PC-3 (cell line): ENCODE measurements around the gene MATN1. TPM values are rescaled to one million over a fixed set of nuclear protein-coding genes. Genes with fewer than 3 reads are reported as not detected.

Experiments used
- ATAC-seq: fragments of 200-7000 bp; cut with Tn5 transposase; 2 replicates; pipeline ENCODE4 v1.9.1; 2020; ENCODE audit warnings: mild to moderate bottlenecking, moderate library complexity
- BruUV-seq: library from RNA; stranded (reverse); fragments of 400-500 nt; replicated peaks from 2 replicates; lab custom pipeline; 2021; lab: Mats Ljungman, UMichigan
- CTCF ChIA-PET: fragments of 300-600 bp; sonication (Branson Sonifier 250); formaldehyde crosslinking; loops from one replicate; lab custom pipeline; 2022; ENCODE audit warnings: antibody characterized with exemption; lab: Charles Lee
- POLR2A ChIA-PET: fragments of 300-600 bp; sonication (Branson Sonifier 250); formaldehyde crosslinking; loops from one replicate; lab custom pipeline; 2022; ENCODE audit warnings: antibody characterized with exemption; ENCODE audit not compliant: unreplicated experiment; lab: Charles Lee
- DNase-seq: peaks from one replicate; pipeline ENCODE4 v3.0.0-alpha.2; 2015
- H2AFZ ChIP-seq: fragments of 300-600 bp; sonication (generic); 2 replicates; pipeline ENCODE4 v1.6.0; 2016; ENCODE audit warnings: antibody characterized with exemption, low read length
- H3F3A ChIP-seq: fragments of 300-600 bp; sonication (generic); one replicate; pipeline ENCODE4 v1.6.0; 2017; ENCODE audit warnings: antibody characterized with exemption, low read length, control low read depth, mild to moderate bottlenecking; ENCODE audit not compliant: unreplicated experiment
- H3K27ac ChIP-seq: fragments of 300-600 bp; sonication (generic); 2 replicates; pipeline ENCODE4 v1.5.1; 2016; ENCODE audit warnings: mild to moderate bottlenecking, low read length
- H3K27me3 ChIP-seq: fragments of 300-600 bp; sonication (generic); 2 replicates; pipeline ENCODE4 v1.6.1; 2016; ENCODE audit warnings: low read length, mixed read lengths
- H3K36me3 ChIP-seq: fragments of 300-600 bp; sonication (generic); 2 replicates; pipeline ENCODE4 v1.6.1; 2016; ENCODE audit warnings: low read depth, mixed run types, low read length, mixed read lengths
- H3K4me1 ChIP-seq: fragments of 300-600 bp; sonication (generic); 2 replicates; pipeline ENCODE4 v1.5.1; 2016; ENCODE audit warnings: low read length; ENCODE audit not compliant: insufficient read depth
- H3K4me2 ChIP-seq: fragments of 300-600 bp; sonication (generic); 2 replicates; pipeline ENCODE4 v1.6.0; 2016; ENCODE audit warnings: low read length
- H3K4me3 ChIP-seq: fragments of 300-600 bp; sonication (generic); 2 replicates; pipeline ENCODE4 v1.5.1; 2016; ENCODE audit warnings: mild to moderate bottlenecking, low read length, mixed read lengths
- H3K79me2 ChIP-seq: fragments of 300-600 bp; sonication (generic); 2 replicates; pipeline ENCODE4 v1.6.1; 2017; ENCODE audit warnings: low read length, mixed read lengths
- H3K9ac ChIP-seq: fragments of 300-600 bp; sonication (generic); 2 replicates; pipeline ENCODE4 v1.6.0; 2016; ENCODE audit warnings: mild to moderate bottlenecking, low read length
- H3K9me2 ChIP-seq: fragments of 300-600 bp; sonication (generic); replicated peaks from 2 replicates; pipeline ENCODE4 v1.6.1; 2016; ENCODE audit warnings: mixed run types, low read length, mixed read lengths
- H3K9me3 ChIP-seq: fragments of 300-600 bp; sonication (generic); 2 replicates; pipeline ENCODE4 v1.6.1; 2016; ENCODE audit warnings: low read length, mixed read lengths
- H4K20me1 ChIP-seq: fragments of 300-600 bp; sonication (generic); 2 replicates; pipeline ENCODE4 v1.6.1; 2016; ENCODE audit warnings: low read length, mixed read lengths
- EZH2 ChIP-seq: fragments of 300-600 bp; sonication (generic); IDR thresholded peaks from one replicate; pipeline ENCODE4 v1.6.1; 2017; ENCODE audit warnings: antibody characterized with exemption, mild to moderate bottlenecking, low read length; ENCODE audit not compliant: unreplicated experiment
- EZH2phosphoT487 ChIP-seq: fragments of 300-600 bp; sonication (generic); IDR thresholded peaks from 2 replicates; pipeline ENCODE4 v1.6.1; 2018; ENCODE audit warnings: mild to moderate bottlenecking, antibody characterized with exemption, low read length, borderline replicate concordance
- intact Hi-C: fragments of 100-400 bp; cut with micrococcal nuclease; formaldehyde crosslinking; loops from 2 replicates; pipeline ENCODE4 v1.9.0; 2023
- total RNA-seq: library from RNA; depleted of rRNA; stranded (reverse); fragments of >200 nt; gene quantifications from 2 replicates; pipeline ENCODE4 v1.2.3, GENCODE V29; 2014
- TF ChIP-seq, protein P1 (sequence below): fragments of 300-600 bp; sonication (generic); conservative IDR thresholded peaks from 2 replicates; pipeline ENCODE4 v1.5.1; 2017; ENCODE audit warnings: antibody characterized with exemption, low read depth, mild to moderate bottlenecking, low read length

MATN1 gene
- total RNA-seq, 1 experiment from 2014 or later, result not detected

DNA sequence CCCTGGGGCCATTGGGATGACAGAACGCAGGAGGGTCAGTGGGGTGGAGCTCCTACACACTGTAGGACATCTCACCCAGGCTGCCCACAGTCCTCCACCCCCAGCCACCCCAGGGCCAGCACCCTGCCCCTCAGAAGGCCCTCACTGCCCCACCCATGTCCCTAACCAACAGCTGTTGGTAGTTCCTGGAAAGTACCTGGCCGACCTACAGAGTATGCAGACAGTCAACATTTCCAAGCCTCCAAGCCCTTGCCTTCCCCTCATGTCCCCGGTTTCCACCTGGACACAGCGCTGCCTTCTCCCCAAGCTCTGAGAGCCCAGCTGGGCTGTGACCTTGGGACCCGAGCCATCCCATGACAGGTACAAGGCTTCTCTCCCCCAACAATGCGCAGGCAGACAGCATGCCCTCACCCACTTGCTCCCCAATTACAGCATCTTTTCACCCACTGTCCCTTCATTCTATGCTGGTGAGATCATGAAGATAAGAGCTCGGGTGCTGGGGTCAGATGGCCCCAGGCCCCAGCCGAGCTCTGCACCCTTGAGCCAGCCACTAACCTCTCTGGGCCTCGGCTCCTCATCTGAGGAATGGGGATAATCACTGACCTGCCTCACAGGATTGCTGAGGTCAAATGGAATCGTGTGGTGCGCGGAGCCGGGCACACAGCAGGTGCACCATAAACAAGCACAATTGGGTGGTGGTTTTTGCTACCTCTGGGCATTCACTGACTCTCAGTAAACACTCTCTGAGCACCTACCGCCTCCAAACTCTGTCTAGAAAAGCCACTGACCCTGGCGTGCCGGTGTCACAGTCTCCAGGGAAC lies 23.0 kb upstream of the MATN1 start:
- Histone ChIP-seq H3K27me3 (peaks cover 6% of the 10 kb centered on the region; the same call in 1 of the 2 replicates), H3K27ac (no peak overlapping the region), H3K36me3 (no peaks in the 10 kb centered on the region), H2AFZ (no peak overlapping the region), H3K9me2 (no peaks in the 10 kb centered on the region), H3K9me3 (no peaks in the 10 kb centered on the region), H3K4me3 (no peak overlapping the region), H3K4me2 (no peak overlapping the region), H4K20me1 (no peaks in the 10 kb centered on the region), H3F3A (no peaks in the 10 kb centered on the region), H3K4me1 (peaks cover under 1% of the 10 kb centered on the region; the same call in 1 of the 2 replicates), H3K9ac (no peak overlapping the region), H3K79me2 (no peaks in the 10 kb centered on the region)
- no peak for ATAC-seq
- no peak for TF ChIP-seq EZH2phosphoT487
- BruUV-seq, result no TSS peak
- DNase-seq, result no peak
- POLR2A ChIA-PET, result no interaction called here
- intact Hi-C loops, result no loop called here
- CTCF ChIA-PET, result no interaction called here

DNA sequence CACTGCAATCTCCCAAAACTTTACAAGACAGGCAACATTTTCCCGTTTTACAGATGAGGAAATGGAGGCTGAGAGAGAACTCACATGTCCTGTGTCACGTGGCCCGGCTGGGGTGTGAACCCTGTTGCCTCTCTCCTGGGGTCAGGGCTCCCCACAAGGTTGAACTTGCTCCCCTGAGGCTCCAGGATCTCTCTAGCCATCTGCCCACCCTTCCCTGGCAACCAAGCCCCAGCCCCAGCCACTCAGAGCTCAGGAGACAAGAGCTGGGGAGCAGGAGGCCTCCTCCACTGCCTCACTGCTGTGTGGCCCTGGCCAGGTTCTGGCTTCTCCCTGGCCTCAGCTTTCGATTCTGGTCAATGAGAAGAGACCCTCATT lies 22.4 kb upstream of the MATN1 start:
- ChIA-PET CTCF (no interaction called here), POLR2A (no interaction called here)
- H3K27me3 ChIP-seq, result peaks cover 6% of the 10 kb centered on the region; the same call in 1 of the 2 replicates
- no peaks in the 10 kb centered on the region for H4K20me1 ChIP-seq
- TF ChIP-seq, protein P1, sequence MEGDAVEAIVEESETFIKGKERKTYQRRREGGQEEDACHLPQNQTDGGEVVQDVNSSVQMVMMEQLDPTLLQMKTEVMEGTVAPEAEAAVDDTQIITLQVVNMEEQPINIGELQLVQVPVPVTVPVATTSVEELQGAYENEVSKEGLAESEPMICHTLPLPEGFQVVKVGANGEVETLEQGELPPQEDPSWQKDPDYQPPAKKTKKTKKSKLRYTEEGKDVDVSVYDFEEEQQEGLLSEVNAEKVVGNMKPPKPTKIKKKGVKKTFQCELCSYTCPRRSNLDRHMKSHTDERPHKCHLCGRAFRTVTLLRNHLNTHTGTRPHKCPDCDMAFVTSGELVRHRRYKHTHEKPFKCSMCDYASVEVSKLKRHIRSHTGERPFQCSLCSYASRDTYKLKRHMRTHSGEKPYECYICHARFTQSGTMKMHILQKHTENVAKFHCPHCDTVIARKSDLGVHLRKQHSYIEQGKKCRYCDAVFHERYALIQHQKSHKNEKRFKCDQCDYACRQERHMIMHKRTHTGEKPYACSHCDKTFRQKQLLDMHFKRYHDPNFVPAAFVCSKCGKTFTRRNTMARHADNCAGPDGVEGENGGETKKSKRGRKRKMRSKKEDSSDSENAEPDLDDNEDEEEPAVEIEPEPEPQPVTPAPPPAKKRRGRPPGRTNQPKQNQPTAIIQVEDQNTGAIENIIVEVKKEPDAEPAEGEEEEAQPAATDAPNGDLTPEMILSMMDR, result no peak
- TF ChIP-seq EZH2phosphoT487 (no peak), EZH2 (no peak)
- no TSS peak for BruUV-seq
- no peak for DNase-seq
- ATAC-seq, result no peak
- no peak overlapping the region for H3K9ac ChIP-seq
- H3K36me3 ChIP-seq, result no peaks in the 10 kb centered on the region
- no peak overlapping the region for H3K4me2 ChIP-seq
- H3K4me3 ChIP-seq, result no peak overlapping the region
- H3F3A ChIP-seq, result no peaks in the 10 kb centered on the region
- H2AFZ ChIP-seq, result no peak overlapping the region
- H3K4me1 ChIP-seq, result peaks cover 6% of the 10 kb centered on the region
- H3K9me2 ChIP-seq, result no peaks in the 10 kb centered on the region
- no peaks in the 10 kb centered on the region for H3K79me2 ChIP-seq
- no peaks in the 10 kb centered on the region for H3K9me3 ChIP-seq
- no peak overlapping the region for H3K27ac ChIP-seq
- intact Hi-C loops, result no loop called here

DNA sequence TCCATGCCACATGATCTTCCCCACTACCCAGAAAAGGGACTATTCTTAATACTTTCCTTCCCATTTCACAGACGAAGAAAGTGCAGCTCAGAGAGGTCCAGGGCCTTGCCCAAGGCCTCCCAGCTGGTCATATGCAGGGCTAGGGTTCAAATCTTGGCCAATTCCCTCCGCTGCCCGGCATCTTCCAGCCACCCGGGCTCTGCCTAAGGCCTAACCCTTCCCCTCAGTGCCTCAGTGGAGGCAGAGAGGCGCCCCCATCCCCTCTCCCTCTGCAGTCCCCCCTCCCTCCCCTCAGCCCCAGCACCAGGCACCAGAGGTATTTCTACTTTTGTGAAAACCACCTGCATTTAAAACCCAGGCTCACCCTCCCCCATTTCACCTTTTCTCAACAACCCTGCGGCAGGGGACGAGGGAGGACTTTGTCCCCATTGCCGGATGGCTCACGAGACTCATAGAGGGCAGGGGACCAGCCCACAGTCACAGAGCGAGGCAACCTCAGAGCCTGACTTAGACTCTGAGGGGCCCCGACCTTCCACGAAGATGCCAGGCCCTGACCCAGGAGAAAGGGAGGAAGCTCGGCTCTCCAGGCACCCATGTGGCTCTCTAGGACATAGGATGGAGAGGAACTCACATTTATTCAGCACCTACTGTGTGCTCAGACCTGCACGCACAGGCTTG lies 21.9 kb upstream of the MATN1 start:
- peaks cover 8% of the 10 kb centered on the region for H3K4me1 ChIP-seq
- no peaks in the 10 kb centered on the region for H3K36me3 ChIP-seq
- TF ChIP-seq, protein P1, result no peak
- TF ChIP-seq EZH2phosphoT487 (no peak), EZH2 (no peak)
- DNase-seq (no peak), ATAC-seq (no peak)
- no TSS peak for BruUV-seq
- no peak overlapping the region for H3K4me3 ChIP-seq
- POLR2A ChIA-PET, result no interaction called here
- CTCF ChIA-PET, result no interaction called here
- intact Hi-C loops, result no loop called here
- H3K4me2 ChIP-seq, result no peak overlapping the region
- H3K9me3 ChIP-seq, result no peaks in the 10 kb centered on the region
- no peaks in the 10 kb centered on the region for H3K9me2 ChIP-seq
- no peak overlapping the region for H3K9ac ChIP-seq
- no peaks in the 10 kb centered on the region for H3K79me2 ChIP-seq
- peaks cover 6% of the 10 kb centered on the region; the same call in 1 of the 2 replicates for H3K27me3 ChIP-seq
- H4K20me1 ChIP-seq, result no peaks in the 10 kb centered on the region
- no peak overlapping the region for H2AFZ ChIP-seq
- H3K27ac ChIP-seq, result no peak overlapping the region
- H3F3A ChIP-seq, result no peaks in the 10 kb centered on the region
